Measurements from ENCODE around the gene HIC1.

Gene HIC1

GRCh38 chr17:2106308-2106955 lies 51.5 kb downstream of the HIC1 start:
- Histone ChIP-seq H3K9me3 (no peaks in the 10 kb centered on the region), H3K4me1 (peaks cover 27% of the 10 kb centered on the region), H3K27me3 (no peaks in the 10 kb centered on the region), H3K27ac (no peak overlapping the region), H3K9ac (no peak overlapping the region), H3K4me2 (peak overlapping the region; percentile 12; the same call in 1 of the 2 replicates), H4K20me1 (0 out of 2 replicates have a peak, but pooled peaks cover 6% of the 10 kb centered on the region), H3K4me3 (no peak overlapping the region), H3K36me3 (peaks cover 35% of the 10 kb centered on the region)
- no peak for TF ChIP-seq Cebpa-rat (IDR thresholded peaks at IDR 0.05)

DNA sequence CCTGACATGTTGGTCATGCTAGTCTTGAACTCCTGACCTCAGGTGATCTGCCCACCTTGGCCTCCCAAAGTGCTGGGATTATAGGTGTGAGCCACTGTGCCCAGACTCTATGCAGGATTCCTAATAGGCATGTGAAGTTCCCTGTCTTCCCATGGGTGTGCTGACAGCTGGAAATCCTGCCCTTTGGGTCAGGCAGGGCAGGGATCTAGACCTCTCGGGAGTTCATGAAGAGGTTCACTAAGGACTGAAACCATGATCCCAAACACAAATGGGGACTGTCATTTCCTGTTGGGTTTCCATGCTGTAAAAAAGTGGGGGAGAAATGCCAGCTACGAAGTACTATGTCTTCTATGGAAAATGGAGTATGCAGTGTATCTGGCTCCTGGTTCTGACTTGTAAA lies 52.1 kb downstream of the HIC1 start:
- H3K9ac ChIP-seq: no peak overlapping the region
- peaks cover 21% of the 10 kb centered on the region for H3K4me1 ChIP-seq
- no peaks in the 10 kb centered on the region for H3K9me3 ChIP-seq
- H3K36me3 ChIP-seq: peaks cover 35% of the 10 kb centered on the region
- H3K4me2 ChIP-seq: peak overlapping the region; percentile 3; the same call in 1 of the 2 replicates
- H4K20me1 ChIP-seq: 0 out of 2 replicates have a peak, but pooled peaks cover 6% of the 10 kb centered on the region
- H3K27ac ChIP-seq: no peak overlapping the region
- no peak for TF ChIP-seq Cebpa-rat (IDR thresholded peaks at IDR 0.05)
- H3K4me3 ChIP-seq: no peak overlapping the region
- no peaks in the 10 kb centered on the region for H3K27me3 ChIP-seq

DNA sequence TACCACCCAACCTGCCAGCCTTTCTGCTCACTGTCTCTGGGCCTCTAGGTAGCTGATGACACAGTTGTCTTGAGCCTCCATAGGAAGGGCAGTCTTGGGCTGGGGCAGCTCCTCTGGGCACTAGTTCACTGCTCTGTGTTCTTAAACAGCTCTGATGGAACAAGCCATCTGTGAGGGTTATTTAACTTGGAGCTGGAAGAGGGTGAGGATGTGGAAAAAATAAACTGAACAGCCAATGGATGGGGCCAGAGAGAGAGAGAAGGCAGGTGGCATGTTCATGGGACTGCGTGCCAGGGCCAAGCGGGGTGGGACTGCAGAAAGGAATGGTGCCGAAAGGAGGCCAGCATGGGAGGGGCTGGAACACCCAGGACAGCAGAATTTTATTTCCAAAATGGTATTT lies 52.6 kb downstream of the HIC1 start:
- H3K9ac ChIP-seq: no peak overlapping the region
- H3K27ac ChIP-seq: no peak overlapping the region
- peak overlapping the region; percentile 3; the same call in 1 of the 2 replicates for H3K4me2 ChIP-seq
- no peak overlapping the region for H3K4me3 ChIP-seq
- peaks cover 17% of the 10 kb centered on the region for H3K4me1 ChIP-seq
- peaks cover 35% of the 10 kb centered on the region for H3K36me3 ChIP-seq
- H3K9me3 ChIP-seq: no peaks in the 10 kb centered on the region
- H4K20me1 ChIP-seq: 0 out of 2 replicates have a peak, but pooled peaks cover 6% of the 10 kb centered on the region
- H3K27me3 ChIP-seq: no peaks in the 10 kb centered on the region
- TF ChIP-seq Cebpa-rat (IDR thresholded peaks at IDR 0.05): no peak

- Histone ChIP-seq H3K4me1 (peaks cover 24% of the 10 kb centered on the region), H4K20me1 (0 out of 2 replicates have a peak, but pooled peaks cover 6% of the 10 kb centered on the region), H3K36me3 (peaks cover 31% of the 10 kb centered on the region), H3K27ac (no peak overlapping the region), H3K9ac (no peak overlapping the region), H3K4me3 (no peak overlapping the region), H3K4me2 (no peak overlapping the region), H3K9me3 (no peaks in the 10 kb centered on the region), H3K27me3 (no peaks in the 10 kb centered on the region)
- no peak for TF ChIP-seq Cebpa-rat (IDR thresholded peaks at IDR 0.05)
Measured at GRCh38 chr17:2108170-2108569, 53.3 kb downstream of the HIC1 start.

DNA sequence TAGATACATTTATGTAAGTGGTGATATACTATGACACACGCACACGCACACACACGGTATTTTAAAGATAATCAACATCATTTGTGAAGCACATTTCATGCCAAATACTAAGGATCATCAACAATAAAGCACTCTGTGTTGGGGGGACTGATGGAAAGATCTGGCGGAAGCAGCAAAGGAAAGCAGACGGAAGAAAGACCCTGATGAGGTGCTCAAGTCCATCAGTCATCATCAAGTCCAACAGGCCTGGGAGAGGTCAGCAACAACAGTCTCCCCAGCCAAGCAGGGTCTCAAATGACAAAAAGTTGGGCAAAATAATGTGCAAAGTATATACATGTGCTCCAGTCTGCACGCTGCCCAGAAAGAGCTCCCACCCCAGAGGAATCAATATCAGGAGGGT lies 55.5 kb downstream of the HIC1 start:
- Histone ChIP-seq H3K9ac (no peak overlapping the region), H3K27me3 (no peaks in the 10 kb centered on the region), H3K4me2 (no peak overlapping the region), H3K9me3 (no peaks in the 10 kb centered on the region), H4K20me1 (no peaks in the 10 kb centered on the region), H3K36me3 (peaks cover 30% of the 10 kb centered on the region), H3K4me3 (no peak overlapping the region), H3K4me1 (peaks cover 28% of the 10 kb centered on the region), H3K27ac (no peak overlapping the region)
- TF ChIP-seq Cebpa-rat (IDR thresholded peaks at IDR 0.05): no peak

DNA sequence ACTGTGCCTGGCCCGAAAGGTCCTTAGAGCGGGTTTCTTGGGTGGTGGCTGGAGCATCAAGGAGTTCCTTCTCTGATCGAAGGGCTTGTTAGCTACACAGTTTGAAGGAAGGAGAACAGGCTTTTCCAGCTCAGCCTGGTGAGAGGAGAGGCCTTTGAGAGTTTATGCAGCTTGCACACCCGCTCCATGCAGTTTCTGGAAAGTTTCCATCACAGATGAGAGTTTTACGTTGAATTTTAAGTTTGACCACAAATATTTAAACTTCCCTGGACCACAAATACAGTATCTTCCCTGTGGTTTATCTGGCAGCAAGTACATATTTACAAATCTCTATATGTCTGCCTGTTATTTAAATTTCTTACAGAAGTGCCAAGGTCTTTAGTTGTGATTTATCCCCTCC lies 56.8 kb downstream of the HIC1 start:
- no peak for TF ChIP-seq Cebpa-rat (IDR thresholded peaks at IDR 0.05)
- no peak overlapping the region for H3K9ac ChIP-seq
- H3K4me3 ChIP-seq: no peak overlapping the region

More for the DNA sequence above, 56.8 kb downstream of the HIC1 start:
- Histone ChIP-seq H3K27me3 (no peaks in the 10 kb centered on the region), H3K36me3 (peaks cover 25% of the 10 kb centered on the region), H4K20me1 (no peaks in the 10 kb centered on the region), H3K9me3 (no peaks in the 10 kb centered on the region), H3K27ac (no peak overlapping the region), H3K4me2 (no peak overlapping the region), H3K4me1 (peaks cover 22% of the 10 kb centered on the region)
